ENCODE data around the gene ZDHHC7.

Gene ZDHHC7

GRCh38 chr16:84926462-84926861, 84.9 kb downstream of the ZDHHC7 start:
- Histone ChIP-seq H3K36me3 (ENCODE audit: control insufficient read depth, insufficient read depth, low read length) (no peaks in the 10 kb centered on the region), H3K27me3 (ENCODE audit: control insufficient read depth, insufficient read depth, low read length) (no peaks in the 10 kb centered on the region), H3K9ac (ENCODE audit: low read depth, low read length) (no peak overlapping the region), H3K4me3 (ENCODE audit: low read depth, low read length) (no peak overlapping the region), H3K4me1 (ENCODE audit: control insufficient read depth, insufficient read depth, low read length) (no peaks in the 10 kb centered on the region), H3K9me3 (ENCODE audit: control insufficient read depth, insufficient read depth, low read length) (no peaks in the 10 kb centered on the region)

- Histone ChIP-seq H3K9me3 (ENCODE audit: control insufficient read depth, insufficient read depth, low read length) (no peaks in the 10 kb centered on the region), H3K4me1 (ENCODE audit: control insufficient read depth, insufficient read depth, low read length) (no peaks in the 10 kb centered on the region), H3K27me3 (ENCODE audit: control insufficient read depth, insufficient read depth, low read length) (no peaks in the 10 kb centered on the region), H3K36me3 (ENCODE audit: control insufficient read depth, insufficient read depth, low read length) (no peaks in the 10 kb centered on the region), H3K4me3 (ENCODE audit: low read depth, low read length) (no peak overlapping the region), H3K9ac (ENCODE audit: low read depth, low read length) (no peak overlapping the region)
These were observed 85.5 kb downstream of the ZDHHC7 start for GRCh38 chr16:84925773-84926372.

- H3K27me3 ChIP-seq (ENCODE audit: control insufficient read depth, insufficient read depth, low read length) = no peaks in the 10 kb centered on the region
- H3K9me3 ChIP-seq (ENCODE audit: control insufficient read depth, insufficient read depth, low read length) = no peaks in the 10 kb centered on the region
- H3K4me3 ChIP-seq (ENCODE audit: low read depth, low read length) = no peak overlapping the region
- H3K9ac ChIP-seq (ENCODE audit: low read depth, low read length) = no peak overlapping the region
- H3K4me1 ChIP-seq (ENCODE audit: control insufficient read depth, insufficient read depth, low read length) = no peaks in the 10 kb centered on the region
- no peaks in the 10 kb centered on the region for H3K36me3 ChIP-seq (ENCODE audit: control insufficient read depth, insufficient read depth, low read length)
These were observed 86.1 kb downstream of the ZDHHC7 start for GRCh38 chr16:84925092-84925772.

- H3K4me3 ChIP-seq (ENCODE audit: low read depth, low read length) = no peak overlapping the region
- H3K9ac ChIP-seq (ENCODE audit: low read depth, low read length) = no peak overlapping the region
- no peaks in the 10 kb centered on the region for H3K27me3 ChIP-seq (ENCODE audit: control insufficient read depth, insufficient read depth, low read length)
- H3K36me3 ChIP-seq (ENCODE audit: control insufficient read depth, insufficient read depth, low read length) = no peaks in the 10 kb centered on the region
- no peaks in the 10 kb centered on the region for H3K9me3 ChIP-seq (ENCODE audit: control insufficient read depth, insufficient read depth, low read length)
- H3K4me1 ChIP-seq (ENCODE audit: control insufficient read depth, insufficient read depth, low read length) = no peaks in the 10 kb centered on the region
These were observed 86.8 kb downstream of the ZDHHC7 start for GRCh38 chr16:84924331-84925091.
